IMR-90 (cell line): ENCODE measurements around the gene DEF6.

Source experiments
- CEBPB ChIP-seq: IDR thresholded peaks from 2 replicates; pipeline ENCODE4 v1.6.1; 2012; ENCODE audit warnings: low read depth, low read length, improper control_type of control experiment
- CHD1 ChIP-seq: IDR thresholded peaks from 2 replicates; pipeline ENCODE4 v1.6.1; 2012; ENCODE audit warnings: low read depth, low read length, improper control_type of control experiment
- FOS ChIP-seq: fragments of 150-350 bp; IDR thresholded peaks from 2 replicates; pipeline ENCODE4 v1.6.1; 2016; ENCODE audit warnings: low read depth, low read length
- MAFK ChIP-seq: IDR thresholded peaks from 2 replicates; pipeline ENCODE4 v1.6.1; 2012; ENCODE audit warnings: low read depth, low read length, improper control_type of control experiment
- MAZ ChIP-seq: IDR thresholded peaks from 2 replicates; pipeline ENCODE4 v1.6.1; 2012; ENCODE audit warnings: low read depth, mild to moderate bottlenecking, low read length, improper control_type of control experiment, moderate library complexity, borderline replicate concordance
- POLR2A ChIP-seq: IDR thresholded peaks from 2 replicates; pipeline ENCODE4 v1.6.1; 2012; ENCODE audit warnings: mild to moderate bottlenecking, low read depth, low read length
- RAD21 ChIP-seq: IDR thresholded peaks from 2 replicates; pipeline ENCODE4 v1.6.1; 2012; ENCODE audit warnings: low read length, improper control_type of control experiment
- RFX5 ChIP-seq: IDR thresholded peaks from 2 replicates; pipeline ENCODE4 v1.8.0; 2012; ENCODE audit warnings: low read depth, mild to moderate bottlenecking, low read length, moderate library complexity
- SMC3 ChIP-seq: fragments of 150-350 bp; IDR thresholded peaks from 2 replicates; pipeline ENCODE4 v1.6.1; 2016; ENCODE audit warnings: low read depth, mild to moderate bottlenecking, antibody characterized with exemption, low read length, moderate library complexity
- TF ChIP-seq, protein P1 (sequence below): conservative IDR thresholded peaks from 2 replicates; pipeline ENCODE4 v1.5.1; 2012; ENCODE audit warnings: mild to moderate bottlenecking, low read depth, low read length, improper control_type of control experiment
- TF ChIP-seq, protein P2 (sequence below): fragments of 150-350 bp; IDR thresholded peaks from 2 replicates; pipeline ENCODE4 v1.6.1; 2016; ENCODE audit warnings: low read depth, mild to moderate bottlenecking, low read length, moderate library complexity, borderline replicate concordance
- TF ChIP-seq, protein P3 (sequence below): fragments of 150-350 bp; IDR thresholded peaks from 2 replicates; pipeline ENCODE4 v1.6.1; 2017; ENCODE audit warnings: mild to moderate bottlenecking, antibody characterized with exemption, low read length, low read depth

DNA sequence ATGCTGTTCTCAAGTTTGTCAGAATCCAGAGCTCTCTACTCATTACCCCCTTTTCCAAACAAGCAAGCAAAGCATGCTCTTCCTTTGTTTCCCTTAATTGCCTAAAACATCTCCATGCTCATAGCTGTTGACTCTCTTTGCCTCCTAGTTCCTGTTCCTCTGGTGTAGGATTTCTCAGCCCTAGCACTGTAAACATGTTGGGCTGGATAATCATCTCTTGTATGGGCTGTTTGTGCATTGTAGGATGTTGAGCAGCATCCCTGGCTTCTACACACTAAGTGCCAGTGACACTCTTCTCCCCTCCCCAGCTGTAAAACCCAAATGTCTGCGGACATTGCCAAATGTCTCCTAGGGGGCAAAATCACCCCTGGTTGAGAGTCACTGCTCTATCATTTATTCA lies 58.8 kb downstream of the DEF6 start:
- no peak for TF ChIP-seq POLR2A
- TF ChIP-seq, protein P1, sequence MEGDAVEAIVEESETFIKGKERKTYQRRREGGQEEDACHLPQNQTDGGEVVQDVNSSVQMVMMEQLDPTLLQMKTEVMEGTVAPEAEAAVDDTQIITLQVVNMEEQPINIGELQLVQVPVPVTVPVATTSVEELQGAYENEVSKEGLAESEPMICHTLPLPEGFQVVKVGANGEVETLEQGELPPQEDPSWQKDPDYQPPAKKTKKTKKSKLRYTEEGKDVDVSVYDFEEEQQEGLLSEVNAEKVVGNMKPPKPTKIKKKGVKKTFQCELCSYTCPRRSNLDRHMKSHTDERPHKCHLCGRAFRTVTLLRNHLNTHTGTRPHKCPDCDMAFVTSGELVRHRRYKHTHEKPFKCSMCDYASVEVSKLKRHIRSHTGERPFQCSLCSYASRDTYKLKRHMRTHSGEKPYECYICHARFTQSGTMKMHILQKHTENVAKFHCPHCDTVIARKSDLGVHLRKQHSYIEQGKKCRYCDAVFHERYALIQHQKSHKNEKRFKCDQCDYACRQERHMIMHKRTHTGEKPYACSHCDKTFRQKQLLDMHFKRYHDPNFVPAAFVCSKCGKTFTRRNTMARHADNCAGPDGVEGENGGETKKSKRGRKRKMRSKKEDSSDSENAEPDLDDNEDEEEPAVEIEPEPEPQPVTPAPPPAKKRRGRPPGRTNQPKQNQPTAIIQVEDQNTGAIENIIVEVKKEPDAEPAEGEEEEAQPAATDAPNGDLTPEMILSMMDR, result no peak
- TF ChIP-seq CHD1, result no peak
- no peak for TF ChIP-seq CEBPB
- TF ChIP-seq RFX5, result no peak
- TF ChIP-seq MAFK, result no peak
- TF ChIP-seq RAD21, result no peak
- TF ChIP-seq, protein P2, sequence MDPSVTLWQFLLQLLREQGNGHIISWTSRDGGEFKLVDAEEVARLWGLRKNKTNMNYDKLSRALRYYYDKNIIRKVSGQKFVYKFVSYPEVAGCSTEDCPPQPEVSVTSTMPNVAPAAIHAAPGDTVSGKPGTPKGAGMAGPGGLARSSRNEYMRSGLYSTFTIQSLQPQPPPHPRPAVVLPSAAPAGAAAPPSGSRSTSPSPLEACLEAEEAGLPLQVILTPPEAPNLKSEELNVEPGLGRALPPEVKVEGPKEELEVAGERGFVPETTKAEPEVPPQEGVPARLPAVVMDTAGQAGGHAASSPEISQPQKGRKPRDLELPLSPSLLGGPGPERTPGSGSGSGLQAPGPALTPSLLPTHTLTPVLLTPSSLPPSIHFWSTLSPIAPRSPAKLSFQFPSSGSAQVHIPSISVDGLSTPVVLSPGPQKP, result no peak
- TF ChIP-seq, protein P3, sequence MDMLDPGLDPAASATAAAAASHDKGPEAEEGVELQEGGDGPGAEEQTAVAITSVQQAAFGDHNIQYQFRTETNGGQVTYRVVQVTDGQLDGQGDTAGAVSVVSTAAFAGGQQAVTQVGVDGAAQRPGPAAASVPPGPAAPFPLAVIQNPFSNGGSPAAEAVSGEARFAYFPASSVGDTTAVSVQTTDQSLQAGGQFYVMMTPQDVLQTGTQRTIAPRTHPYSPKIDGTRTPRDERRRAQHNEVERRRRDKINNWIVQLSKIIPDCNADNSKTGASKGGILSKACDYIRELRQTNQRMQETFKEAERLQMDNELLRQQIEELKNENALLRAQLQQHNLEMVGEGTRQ, result no peak
- no peak for TF ChIP-seq MAZ
- no peak for TF ChIP-seq FOS
- no peak for TF ChIP-seq SMC3
